ENCODE data around the gene UTP20.

UTP20 gene

GRCh38 chr12:101424620-101425019 lies 144.7 kb downstream of the UTP20 start:
- DNase-seq (ENCODE audit: low read depth in 4 of 4, low spot score in 1 of 4) = no peak

GRCh38 chr12:101430456-101430855 lies 150.6 kb downstream of the UTP20 start:
- DNase-seq (ENCODE audit: low read depth in 4 of 4, low spot score in 1 of 4) = no peak

- DNase-seq (ENCODE audit: low read depth in 4 of 4, low spot score in 1 of 4) = no peak
Measured at GRCh38 chr12:101436136-101436535, 156.2 kb downstream of the UTP20 start.
